Measurements from ENCODE around the gene RAPGEF1.

GRCh38 chr9:131723632-131724031 is 16.2 kb downstream of the RAPGEF1 start:
- TF ChIP-seq CTCF (IDR thresholded peaks at IDR 0.05): no peak
- no peak for TF ChIP-seq POLR2A (IDR thresholded peaks at IDR 0.05)
- no peak for TF ChIP-seq EP300 (IDR thresholded peaks at IDR 0.05)

All from ovary (tissue), 3 donors.